Neural progenitor cell (in vitro differentiated cells): ENCODE results near the gene NRG2.

ENCODE experiments used
- CTCF ChIP-seq: fragments of 200-600 bp; sonication (generic); IDR thresholded peaks from 2 replicates; pipeline ENCODE4 v1.5.1; 2017; ENCODE audit warnings: antibody characterized with exemption, mild to moderate bottlenecking
- EZH2 ChIP-seq: fragments of 200-600 bp; sonication (generic); IDR thresholded peaks from 2 replicates; pipeline ENCODE4 v1.6.1; 2017; ENCODE audit warnings: antibody characterized with exemption, mild to moderate bottlenecking, moderate library complexity
- EZH2phosphoT487 ChIP-seq: fragments of 200-600 bp; sonication (generic); IDR thresholded peaks from 2 replicates; pipeline ENCODE4 v1.6.1; 2017; ENCODE audit warnings: antibody characterized with exemption

- TF ChIP-seq CTCF = no peak
- TF ChIP-seq EZH2 = no peak
- TF ChIP-seq EZH2phosphoT487 = no peak
These were observed 244.2 kb downstream of the NRG2 start for GRCh38 chr5:139798883-139799282.
